ENCODE data around the gene FBXL19.

- TF ChIP-seq EZH2phosphoT487 (IDR thresholded peaks at IDR 0.05; ENCODE audit: insufficient read depth, low read depth) (no peak), EZH2 (IDR thresholded peaks at IDR 0.05; ENCODE audit: insufficient read depth, poor library complexity, severe bottlenecking) (no peak)
These were observed 29.7 kb downstream of the FBXL19 start for GRCh38 chr16:30953111-30953510.
